Ramos (cell line): ENCODE data around the gene HRH3.

Source experiments
- in situ Hi-C: fragments of 300-500 bp; cut with MboI; formaldehyde crosslinking; loops from one replicate; pipeline ENCODE4 v1.14.3; 2022; ENCODE audit warnings: low sequenced_read_pairs; ENCODE audit not compliant: unreplicated experiment

The HRH3 gene

DNA sequence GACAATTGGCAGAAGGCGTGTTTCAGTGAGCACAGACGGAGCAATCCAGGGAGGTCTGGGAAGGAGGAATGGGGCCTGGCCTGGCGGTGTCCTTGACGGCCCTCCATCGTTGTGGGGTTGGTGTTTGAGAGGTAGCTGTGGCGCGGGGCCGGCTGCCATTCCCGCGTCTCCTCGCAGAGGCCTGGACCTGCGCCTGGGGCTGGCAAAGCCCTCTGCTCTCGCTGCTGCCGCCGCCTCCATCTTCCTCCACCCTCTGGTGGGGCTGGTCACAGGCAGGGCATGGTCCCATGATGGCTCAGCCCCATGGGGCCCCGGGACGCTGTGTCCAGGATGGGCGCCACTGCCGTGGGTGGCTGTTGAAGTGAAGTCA is 25.8 kb upstream of the HRH3 start:
- in situ Hi-C loops, result no loop called here

- in situ Hi-C loops, result no loop called here
These were observed 24.6 kb upstream of the HRH3 start for GRCh38 chr20:62244644-62245108.

DNA sequence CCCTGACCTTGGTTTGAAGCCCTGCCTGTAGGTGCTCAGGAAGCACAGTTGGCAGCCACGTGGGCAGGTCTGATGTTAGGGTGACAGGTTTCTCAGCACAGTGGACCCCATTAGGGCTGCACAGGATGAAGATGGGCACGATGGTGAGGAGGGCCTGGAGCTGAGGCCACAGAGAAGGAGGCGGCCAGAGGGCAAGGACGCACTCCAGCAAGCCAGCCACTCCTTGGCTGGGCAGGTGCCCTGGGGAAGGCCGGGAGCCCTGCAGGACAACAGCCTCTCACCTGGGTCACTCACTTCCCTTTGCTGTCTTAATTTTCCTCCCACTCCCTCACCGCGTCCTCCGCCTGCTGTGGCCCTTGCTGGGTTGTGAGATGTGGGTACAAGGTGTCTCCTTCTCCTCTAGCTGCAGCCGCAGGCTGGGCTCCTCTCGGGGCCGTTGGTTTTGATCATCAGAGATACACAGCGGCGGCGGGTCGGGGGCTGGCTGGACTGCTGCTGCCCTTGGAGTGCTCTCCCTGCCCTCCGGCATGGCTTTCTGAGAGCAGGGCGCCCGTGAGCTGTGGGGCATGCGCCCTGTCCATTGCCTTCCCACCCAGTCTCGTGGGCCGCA is 23.9 kb upstream of the HRH3 start:
- in situ Hi-C loops, result no loop called here

DNA sequence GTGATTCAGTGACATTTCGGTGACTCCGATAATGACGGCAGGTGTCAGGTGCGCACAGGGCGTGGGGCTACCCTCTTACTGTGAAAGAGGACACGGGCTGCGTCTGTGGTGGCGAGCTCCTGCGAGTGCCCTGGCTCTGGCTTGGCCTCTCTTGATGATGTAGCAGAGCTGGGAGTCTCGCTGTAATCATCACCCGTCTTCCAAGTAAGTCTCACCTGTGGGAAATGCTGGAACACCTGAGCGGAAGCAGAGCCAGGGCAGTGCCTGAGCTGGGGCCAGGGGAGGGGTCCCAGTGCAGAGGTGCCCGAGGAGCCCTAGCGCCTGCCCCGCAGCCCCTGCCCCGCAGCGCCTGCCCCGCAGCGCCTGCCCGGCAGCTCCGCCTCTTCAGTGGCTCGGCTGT is 23.0 kb upstream of the HRH3 start:
- in situ Hi-C loops, result no loop called here

DNA sequence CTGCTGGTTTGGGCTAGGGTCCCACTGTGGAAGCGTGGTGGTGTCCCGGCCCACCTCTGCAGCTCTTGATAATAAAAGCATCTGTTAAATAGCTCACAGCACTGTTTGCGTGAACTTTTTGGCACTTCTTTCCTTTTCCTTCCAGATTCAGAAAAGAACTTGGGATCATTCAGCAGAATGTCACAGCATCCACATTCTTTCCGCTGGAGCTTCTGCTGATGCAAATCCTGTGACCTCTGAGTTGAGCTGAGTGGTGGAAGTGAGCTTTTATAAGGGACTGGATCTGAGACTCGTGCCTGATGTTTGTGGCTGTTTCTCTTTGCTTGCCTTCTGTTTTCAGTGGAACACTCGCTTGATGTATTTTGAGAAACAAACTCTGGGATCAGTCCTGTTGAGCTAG is 22.1 kb upstream of the HRH3 start:
- in situ Hi-C loops, result no loop called here

DNA sequence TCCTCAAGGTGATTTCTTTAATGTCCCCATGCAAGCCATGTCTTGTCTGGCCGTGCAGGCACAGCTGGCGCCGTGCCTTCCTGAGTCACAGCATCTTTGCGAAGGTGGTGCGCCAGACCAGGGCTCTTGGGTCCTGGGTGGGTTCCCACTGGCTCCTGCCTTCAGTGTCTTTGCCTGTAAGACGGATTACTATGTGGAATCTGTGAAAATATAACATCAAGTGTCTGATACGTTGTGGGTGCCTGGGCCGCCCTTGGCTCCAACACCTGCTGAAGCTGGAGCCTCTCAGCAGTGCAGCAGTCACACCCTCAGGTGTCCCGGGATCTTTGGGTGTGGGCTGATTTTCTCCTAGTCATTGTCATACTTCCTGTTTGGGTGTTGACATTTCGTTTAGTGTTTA is 21.4 kb upstream of the HRH3 start:
- in situ Hi-C loops, result no loop called here

- in situ Hi-C loops, result no loop called here
These were observed 20.1 kb upstream of the HRH3 start for GRCh38 chr20:62240020-62240685.

- in situ Hi-C loops, result no loop called here
These were observed 19.3 kb upstream of the HRH3 start for GRCh38 chr20:62239278-62239879.

GRCh38 chr20:62238569-62239277 is 18.6 kb upstream of the HRH3 start:
- in situ Hi-C loops, result no loop called here

DNA sequence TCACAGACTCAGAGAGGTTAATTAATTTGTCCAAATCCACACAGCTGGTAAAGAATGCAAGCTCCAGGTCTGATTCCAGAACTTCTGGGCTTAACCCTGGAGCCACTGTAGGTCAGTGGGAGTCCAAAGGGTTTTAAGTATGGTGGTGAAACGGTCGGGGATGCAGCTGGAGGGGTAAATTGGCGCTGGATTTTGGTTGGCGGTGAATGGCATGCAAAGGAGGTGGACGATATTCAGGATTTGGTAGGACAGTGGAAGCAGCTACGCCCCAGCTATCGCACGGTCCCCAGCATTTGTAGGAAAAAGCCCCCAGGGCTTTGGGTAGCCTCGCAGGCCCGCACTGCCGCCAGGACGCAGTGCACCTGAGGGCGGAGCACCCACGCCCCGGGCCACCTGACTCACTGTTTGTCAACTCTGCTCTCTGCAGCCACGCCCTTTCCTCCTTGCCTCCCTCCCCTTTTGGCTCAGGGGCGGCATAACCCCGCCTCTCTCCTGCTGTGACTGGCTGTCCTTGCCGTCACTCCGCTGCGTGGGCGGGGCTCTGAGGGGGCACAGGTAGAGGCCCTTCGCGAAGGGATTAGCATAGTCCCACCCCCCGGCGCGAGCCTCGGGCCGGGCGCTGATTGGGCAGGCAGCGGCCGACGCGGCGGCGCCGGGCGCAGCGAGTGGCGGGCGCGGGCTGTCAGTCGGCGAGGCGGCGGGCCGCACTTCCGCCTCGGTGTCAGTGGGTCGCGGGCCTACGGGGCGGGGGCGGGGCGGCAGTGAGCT is 17.9 kb upstream of the HRH3 start, which contains the start of gene OSBPL2:
Gene OSBPL2, plus strand, starts transcription at position 721 of the 768 bp plus-strand sequence. CDS start 17,664 bp downstream, outside the sequence.
- in situ Hi-C loops, result no loop called here

DNA sequence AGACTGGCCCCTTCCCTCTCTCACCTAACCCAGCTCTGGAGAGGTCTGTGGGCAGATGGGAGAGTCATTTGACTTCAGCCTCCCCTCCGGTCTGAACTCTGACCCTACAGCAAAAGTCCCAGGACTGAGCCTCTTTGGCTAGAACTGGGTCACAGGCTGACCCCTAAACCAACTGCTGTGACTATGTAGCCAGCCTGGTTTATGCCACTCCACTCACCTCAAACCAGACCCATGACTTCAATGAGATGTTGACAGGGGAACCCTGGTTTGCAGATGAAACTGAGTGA is 17.4 kb upstream of the HRH3 start:
- in situ Hi-C loops, result no loop called here

DNA sequence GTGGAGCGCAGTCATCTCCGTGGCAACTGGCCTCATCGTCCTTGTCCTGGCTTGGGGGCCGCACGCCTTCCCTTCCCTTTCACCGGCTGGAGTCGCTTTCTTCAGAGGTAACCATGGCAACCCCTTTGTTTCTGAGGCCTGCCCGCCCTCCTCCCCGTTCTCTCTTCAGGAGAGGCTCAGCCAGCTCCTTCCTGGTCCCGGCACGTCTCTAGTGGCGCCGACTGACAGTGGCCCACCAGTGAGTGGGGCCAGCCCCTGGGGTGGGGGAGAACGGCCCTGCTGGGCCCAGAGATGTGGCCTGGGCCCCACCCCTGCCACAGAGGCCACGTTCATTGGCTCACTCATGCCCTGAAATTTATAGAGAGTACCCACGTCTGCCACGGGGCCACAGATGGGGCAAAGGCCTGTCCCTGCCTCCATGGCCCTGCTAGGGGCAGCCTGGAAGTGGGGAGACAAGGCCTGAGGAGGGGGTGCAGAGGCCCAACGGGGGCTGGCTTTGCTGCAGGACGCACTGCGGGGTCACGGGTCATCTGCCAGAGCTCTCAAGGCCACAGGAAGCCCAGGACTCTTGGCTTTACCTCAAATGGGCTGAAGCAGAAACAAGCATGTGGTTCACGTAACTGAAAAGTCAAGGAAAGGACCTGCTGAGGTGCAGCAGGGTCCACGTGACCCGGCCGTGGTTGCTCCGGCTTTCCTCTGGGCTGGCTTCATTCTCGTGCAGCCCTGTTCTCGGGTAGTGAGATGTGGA is 16.9 kb upstream of the HRH3 start:
- in situ Hi-C loops, result no loop called here

- in situ Hi-C loops, result no loop called here
These were observed 16.1 kb upstream of the HRH3 start for GRCh38 chr20:62236200-62236599.

DNA sequence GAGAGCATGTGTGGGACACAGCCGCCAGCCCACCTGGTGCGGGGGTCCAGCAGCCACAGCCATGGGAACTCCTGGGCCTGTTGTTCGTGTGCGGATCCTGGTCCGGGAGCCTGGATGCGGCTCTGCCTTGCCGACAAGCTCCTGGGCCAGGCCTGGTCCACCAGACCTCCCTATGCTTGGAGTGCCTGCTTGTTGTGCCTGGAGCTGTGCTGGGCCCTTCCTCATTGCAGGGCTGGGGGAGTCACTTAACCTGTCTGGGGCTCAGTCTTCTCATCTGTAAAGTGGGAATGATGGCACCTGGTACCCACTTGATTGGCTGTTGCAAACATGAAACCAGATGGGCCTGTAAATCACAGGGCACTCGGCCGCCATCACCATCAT is 15.7 kb upstream of the HRH3 start:
- in situ Hi-C loops, result no loop called here

DNA sequence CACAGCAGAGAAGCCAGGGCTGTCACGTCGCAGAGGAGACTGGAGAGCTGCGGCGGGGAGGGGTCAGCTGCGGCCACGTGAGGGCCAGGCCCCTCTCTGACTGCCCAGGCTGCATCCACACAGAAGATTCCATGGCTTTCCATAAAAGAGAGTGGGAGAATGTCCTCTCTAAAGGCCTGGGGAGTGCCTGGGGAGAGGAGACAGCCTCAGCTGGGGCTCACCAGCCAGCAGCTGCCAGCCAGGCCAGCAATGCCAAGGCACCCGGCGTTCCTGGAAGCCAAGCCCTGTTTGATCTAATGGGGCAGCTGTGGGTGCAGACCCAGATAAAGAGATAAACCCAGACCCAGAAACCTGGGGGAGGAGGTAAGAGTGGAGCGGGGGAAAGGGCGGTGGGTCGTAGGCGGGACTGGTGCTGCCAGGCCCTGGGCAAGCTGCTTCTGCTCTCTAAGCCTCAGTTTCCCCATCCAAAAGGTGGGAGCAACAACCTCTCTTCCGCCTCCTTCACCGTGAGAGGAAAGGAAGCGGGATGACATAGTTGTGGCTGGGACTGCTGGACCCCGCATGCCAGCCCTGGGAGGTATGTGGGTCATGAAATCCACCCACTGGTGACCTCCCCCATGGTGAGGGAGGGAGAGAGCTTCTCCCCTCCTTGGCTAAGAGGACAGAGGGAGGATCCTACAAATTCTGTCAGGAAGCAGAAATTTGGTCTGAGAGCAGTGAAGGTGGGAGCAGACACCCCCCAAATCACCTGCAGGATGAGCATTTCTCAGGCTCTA is 15.1 kb upstream of the HRH3 start:
- in situ Hi-C loops, result no loop called here

- in situ Hi-C loops, result no loop called here
These were observed 14.3 kb upstream of the HRH3 start for GRCh38 chr20:62234339-62234738.

DNA sequence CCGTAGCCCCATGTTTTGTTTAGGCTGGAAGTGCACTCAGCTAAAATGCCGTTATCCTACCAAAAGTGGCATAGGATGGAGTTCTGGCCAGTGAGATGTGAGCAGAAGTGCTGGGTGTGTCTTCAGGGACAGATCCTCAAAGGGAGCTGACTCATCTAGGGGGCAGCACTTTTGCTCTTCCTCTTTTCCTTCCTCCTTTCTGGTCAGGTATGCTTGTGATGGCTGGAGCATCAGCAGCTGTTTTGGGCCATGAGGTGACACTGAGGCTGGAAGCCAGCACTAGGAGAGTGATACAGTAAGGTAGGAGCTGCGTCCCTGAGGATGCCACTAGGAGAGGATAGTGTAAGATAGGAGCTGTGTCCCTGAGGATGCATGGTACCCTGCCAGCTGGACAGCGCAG is 13.6 kb upstream of the HRH3 start:
- in situ Hi-C loops, result no loop called here

DNA sequence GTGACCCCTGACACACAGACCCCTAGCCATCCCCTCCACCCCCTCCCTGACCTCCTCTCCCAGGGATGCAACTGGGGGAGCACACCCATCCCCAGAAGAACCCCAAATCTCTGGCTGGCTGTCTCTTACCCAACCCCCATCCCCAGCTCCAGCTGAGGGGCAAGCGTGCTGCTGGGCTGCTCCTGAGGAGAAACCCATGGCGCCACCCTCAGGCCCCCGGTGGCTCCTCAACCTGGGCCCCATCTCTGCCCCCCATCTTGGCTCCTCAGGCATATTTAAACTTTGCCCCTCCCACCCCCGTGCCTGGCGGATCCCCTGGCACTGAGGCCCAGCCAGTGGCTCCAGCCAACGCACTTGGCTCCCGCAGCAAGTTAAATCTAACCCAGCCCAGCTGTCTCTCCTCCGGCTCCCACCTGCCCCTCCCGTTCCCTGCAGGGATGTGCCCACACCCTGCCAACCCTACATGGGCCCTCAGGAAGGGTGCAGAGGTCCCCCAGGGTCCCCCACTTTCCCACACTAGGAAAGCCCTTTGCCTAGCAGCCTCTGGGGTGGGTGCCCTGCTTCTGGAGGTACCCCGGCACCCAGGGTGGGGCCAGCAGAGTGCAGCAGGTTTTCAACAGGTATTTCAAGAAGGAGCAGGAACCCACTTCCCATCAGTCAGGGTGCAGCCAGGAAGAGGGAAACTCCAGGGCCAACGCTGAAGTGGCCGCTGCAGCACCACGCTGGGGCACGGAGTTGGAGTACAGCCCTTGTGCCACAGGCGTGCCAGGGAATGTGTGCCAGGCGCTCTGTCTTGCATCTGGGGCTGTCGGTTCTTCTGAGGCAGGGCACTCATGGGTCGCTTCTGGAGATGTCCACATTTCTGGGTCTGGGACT is 12.9 kb upstream of the HRH3 start:
- in situ Hi-C loops, result no loop called here
